Measurements from ENCODE around the gene LIPF. TPM values are rescaled to one million over a fixed set of nuclear protein-coding genes. Genes with fewer than 3 reads are reported as not detected.

LIPF gene
- total and polyA plus RNA-seq, 4 donors, result not detected

GRCh38 chr10:88668465-88668864 is 4.2 kb downstream of the LIPF start:
- Histone ChIP-seq H3K4me3 (ENCODE audit: low read depth, low read length) (no peak overlapping the region), H3K4me1 (ENCODE audit: control insufficient read depth, insufficient read depth, low read length) (no peaks in the 10 kb centered on the region), H3K9me3 (ENCODE audit: control insufficient read depth, insufficient read depth, low read length) (no peaks in the 10 kb centered on the region), H3K27me3 (ENCODE audit: control insufficient read depth, insufficient read depth, low read length) (no peaks in the 10 kb centered on the region), H3K36me3 (ENCODE audit: control insufficient read depth, insufficient read depth, low read length) (no peaks in the 10 kb centered on the region), H3K27ac (ENCODE audit: low read depth, low read length) (no peak overlapping the region)
- no peak for DNase-seq (ENCODE audit: low read depth in 4 of 6, low spot score in 6 of 6)
- WGBS (ENCODE audit: insufficient coverage), result 83% methylated on average over 1 of the region's 1 CpG

DNA sequence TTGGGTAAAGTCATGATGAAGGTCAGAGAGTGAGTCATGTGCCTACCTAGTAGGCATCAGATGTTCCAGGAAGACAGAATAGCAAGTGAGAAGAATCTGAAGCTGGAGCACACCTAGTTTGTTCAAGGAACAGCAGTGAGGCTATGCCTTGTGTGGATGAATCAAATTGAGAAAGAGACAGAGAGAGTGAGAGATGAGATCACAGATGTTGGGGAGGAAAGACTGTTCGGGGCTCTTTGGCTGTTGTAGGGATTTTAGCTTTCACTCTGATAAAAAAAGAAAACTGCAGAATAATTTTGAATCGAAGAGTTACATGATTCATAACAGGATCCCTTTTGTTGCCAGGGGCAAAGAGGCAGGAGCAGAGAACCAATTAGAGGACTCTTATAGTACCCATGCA is 6.3 kb downstream of the LIPF start:
- no peaks in the 10 kb centered on the region for H3K36me3 ChIP-seq (ENCODE audit: control insufficient read depth, insufficient read depth, low read length)
- DNase-seq (ENCODE audit: low read depth in 4 of 6, low spot score in 6 of 6), result no peak
- H3K4me1 ChIP-seq (ENCODE audit: control insufficient read depth, insufficient read depth, low read length), result no peaks in the 10 kb centered on the region
- WGBS (ENCODE audit: insufficient coverage), result 100% methylated on average over 1 of the region's 2 CpGs
- H3K9me3 ChIP-seq (ENCODE audit: control insufficient read depth, insufficient read depth, low read length), result no peaks in the 10 kb centered on the region
- H3K27me3 ChIP-seq (ENCODE audit: control insufficient read depth, insufficient read depth, low read length), result no peaks in the 10 kb centered on the region
- no peak overlapping the region for H3K27ac ChIP-seq (ENCODE audit: low read depth, low read length)
- no peak overlapping the region for H3K4me3 ChIP-seq (ENCODE audit: low read depth, low read length)

- H3K9me3 ChIP-seq (ENCODE audit: control insufficient read depth, insufficient read depth, low read length), result no peaks in the 10 kb centered on the region
- no peaks in the 10 kb centered on the region for H3K36me3 ChIP-seq (ENCODE audit: control insufficient read depth, insufficient read depth, low read length)
- no peak overlapping the region for H3K4me3 ChIP-seq (ENCODE audit: low read depth, low read length)
- no peaks in the 10 kb centered on the region for H3K4me1 ChIP-seq (ENCODE audit: control insufficient read depth, insufficient read depth, low read length)
- H3K27ac ChIP-seq (ENCODE audit: low read depth, low read length), result no peak overlapping the region
- DNase-seq (ENCODE audit: low read depth in 4 of 6, low spot score in 6 of 6), result no peak
- H3K27me3 ChIP-seq (ENCODE audit: control insufficient read depth, insufficient read depth, low read length), result no peaks in the 10 kb centered on the region
- no CpG with 5 or more reads among the region's 2 CpGs for WGBS (ENCODE audit: insufficient coverage)
Observed at GRCh38 chr10:88672041-88672440, 7.8 kb downstream of the LIPF start.

DNA sequence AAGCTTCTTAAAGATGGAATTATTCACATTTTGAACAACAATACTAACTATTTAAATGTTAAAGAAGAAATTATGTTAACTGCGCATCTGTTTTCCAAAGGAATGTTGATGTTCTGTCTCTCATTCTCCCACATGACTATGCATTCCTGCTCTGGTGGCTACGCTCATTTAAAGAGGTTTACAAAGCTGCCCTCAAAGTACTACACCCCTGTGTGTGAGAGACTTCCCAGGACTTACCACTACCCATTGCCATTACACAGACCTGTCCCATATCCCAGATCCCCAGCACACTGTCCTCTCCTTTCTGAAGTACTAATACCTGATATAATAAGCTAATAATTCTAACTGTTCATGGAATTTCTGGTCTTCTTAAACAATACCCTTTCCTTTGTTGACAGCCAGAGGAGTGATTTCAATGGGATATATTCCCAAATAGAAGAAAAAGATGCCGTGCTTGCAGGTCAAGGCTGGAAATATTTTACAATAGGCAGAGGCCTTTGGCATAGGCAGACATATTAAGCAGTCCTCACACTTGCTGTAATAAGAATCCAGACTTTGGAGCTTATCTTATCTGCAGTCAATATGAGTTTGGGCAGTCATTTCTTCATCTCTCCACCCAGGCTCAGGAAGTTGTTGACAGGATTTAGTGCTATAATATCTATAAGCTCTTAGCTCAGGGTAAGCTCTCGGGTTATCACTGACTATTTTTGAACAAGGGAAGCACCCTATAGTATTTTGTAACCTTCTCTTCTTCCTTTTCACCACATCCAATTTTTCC is 12.2 kb downstream of the LIPF start:
- no peaks in the 10 kb centered on the region for H3K9me3 ChIP-seq (ENCODE audit: control insufficient read depth, insufficient read depth, low read length)
- no peaks in the 10 kb centered on the region for H3K36me3 ChIP-seq (ENCODE audit: control insufficient read depth, insufficient read depth, low read length)
- no peaks in the 10 kb centered on the region for H3K27me3 ChIP-seq (ENCODE audit: control insufficient read depth, insufficient read depth, low read length)
- no peak overlapping the region for H3K27ac ChIP-seq (ENCODE audit: low read depth, low read length)
- WGBS (ENCODE audit: insufficient coverage), result 71% methylated on average over 1 of the region's 4 CpGs
- H3K4me1 ChIP-seq (ENCODE audit: control insufficient read depth, insufficient read depth, low read length), result no peaks in the 10 kb centered on the region
- H3K4me3 ChIP-seq (ENCODE audit: low read depth, low read length), result no peak overlapping the region
- DNase-seq (ENCODE audit: low read depth in 4 of 6, low spot score in 6 of 6), result no peak

DNA sequence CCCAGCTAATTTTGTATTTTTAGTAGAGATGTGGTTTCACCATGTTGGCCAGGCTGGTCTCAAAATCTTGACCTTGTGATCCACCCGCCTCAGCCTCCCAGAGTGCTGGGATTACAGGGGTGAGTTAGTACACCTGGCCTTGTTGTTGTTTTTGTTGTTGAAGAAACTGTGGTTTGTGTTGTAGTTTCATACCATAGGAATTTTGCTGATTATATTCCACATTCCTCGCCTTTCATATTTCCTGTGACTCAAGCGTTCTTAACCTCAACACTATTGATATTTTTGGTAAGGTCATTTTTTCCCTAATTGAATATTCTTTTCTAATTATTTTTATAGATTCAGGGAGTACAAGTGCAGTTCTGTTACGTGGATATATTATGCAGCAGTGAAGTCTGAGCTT is 16.7 kb downstream of the LIPF start:
- no peak overlapping the region for H3K27ac ChIP-seq (ENCODE audit: low read depth, low read length)
- 100% methylated on average over 1 of the region's 4 CpGs for WGBS (ENCODE audit: insufficient coverage)
- H3K4me1 ChIP-seq (ENCODE audit: control insufficient read depth, insufficient read depth, low read length), result no peaks in the 10 kb centered on the region
- no peaks in the 10 kb centered on the region for H3K36me3 ChIP-seq (ENCODE audit: control insufficient read depth, insufficient read depth, low read length)
- H3K9me3 ChIP-seq (ENCODE audit: control insufficient read depth, insufficient read depth, low read length), result no peaks in the 10 kb centered on the region
- H3K27me3 ChIP-seq (ENCODE audit: control insufficient read depth, insufficient read depth, low read length), result no peaks in the 10 kb centered on the region
- DNase-seq (ENCODE audit: low read depth in 4 of 6, low spot score in 6 of 6), result no peak
- no peak overlapping the region for H3K4me3 ChIP-seq (ENCODE audit: low read depth, low read length)

DNA sequence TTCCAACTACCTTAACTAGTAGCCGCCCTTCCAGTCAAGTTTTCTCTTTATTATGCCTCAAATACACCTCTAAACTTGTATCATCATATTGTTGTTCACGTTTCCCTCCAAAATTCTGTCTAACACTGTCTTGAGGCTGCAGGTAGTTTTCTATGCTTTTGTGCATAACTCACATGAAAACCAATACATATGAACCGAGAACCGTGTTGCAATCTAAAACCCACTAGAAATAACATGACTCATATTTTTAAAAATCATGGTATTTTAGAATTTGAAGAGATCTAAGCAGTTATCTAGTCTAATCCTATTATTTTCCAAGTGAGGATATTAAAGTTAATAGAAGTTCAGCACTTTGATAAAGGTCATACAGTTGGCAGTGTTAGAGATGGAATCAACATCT is 18.2 kb downstream of the LIPF start:
- Histone ChIP-seq H3K27ac (ENCODE audit: low read depth, low read length) (no peak overlapping the region), H3K4me3 (ENCODE audit: low read depth, low read length) (no peak overlapping the region), H3K36me3 (ENCODE audit: control insufficient read depth, insufficient read depth, low read length) (no peaks in the 10 kb centered on the region), H3K4me1 (ENCODE audit: control insufficient read depth, insufficient read depth, low read length) (no peaks in the 10 kb centered on the region), H3K27me3 (ENCODE audit: control insufficient read depth, insufficient read depth, low read length) (no peaks in the 10 kb centered on the region), H3K9me3 (ENCODE audit: control insufficient read depth, insufficient read depth, low read length) (no peaks in the 10 kb centered on the region)
- 100% methylated on average over 1 of the region's 4 CpGs for WGBS (ENCODE audit: insufficient coverage)
- no peak for DNase-seq (ENCODE audit: low read depth in 4 of 6, low spot score in 6 of 6)

DNA sequence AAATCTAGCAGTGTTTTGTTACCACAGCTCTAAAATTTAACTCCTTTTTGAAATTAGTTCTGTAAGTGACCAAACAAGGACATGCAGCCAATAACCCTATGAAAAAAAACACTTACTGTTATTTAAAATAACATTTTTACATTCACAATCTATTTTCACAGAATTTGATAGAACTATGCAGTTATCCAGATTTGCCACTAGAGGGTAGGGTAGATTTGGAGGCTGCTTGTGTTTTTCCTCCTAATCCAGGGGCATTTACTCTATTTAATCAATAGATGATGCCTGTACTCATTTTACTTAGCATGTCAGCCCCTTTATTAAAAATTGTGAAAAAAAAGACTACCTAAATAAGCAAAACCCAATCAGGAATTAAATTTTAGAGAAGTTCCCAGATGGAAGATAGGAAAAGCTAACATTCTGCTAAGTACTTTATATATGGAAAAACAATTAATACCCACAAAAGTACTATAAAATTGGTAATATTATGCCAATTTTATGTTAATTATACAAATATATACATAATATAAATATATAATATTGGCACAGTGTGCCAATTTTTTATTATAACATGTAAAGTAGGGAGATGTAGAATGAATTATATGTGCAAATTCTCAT is 23.7 kb downstream of the LIPF start:
- peak in 2 of 6 donors; percentile 8 to 42 for DNase-seq (ENCODE audit: low read depth in 4 of 6, low spot score in 6 of 6)

GRCh38 chr10:88689366-88689765 is 25.1 kb downstream of the LIPF start:
- Histone ChIP-seq H3K9me3 (ENCODE audit: control insufficient read depth, insufficient read depth, low read length) (no peaks in the 10 kb centered on the region), H3K4me3 (ENCODE audit: low read depth, low read length) (no peak overlapping the region), H3K27me3 (ENCODE audit: control insufficient read depth, insufficient read depth, low read length) (no peaks in the 10 kb centered on the region), H3K4me1 (ENCODE audit: control insufficient read depth, insufficient read depth, low read length) (no peaks in the 10 kb centered on the region), H3K36me3 (ENCODE audit: control insufficient read depth, insufficient read depth, low read length) (no peaks in the 10 kb centered on the region), H3K27ac (ENCODE audit: low read depth, low read length) (no peak overlapping the region)
- no peak for DNase-seq (ENCODE audit: low read depth in 4 of 6, low spot score in 6 of 6)
- 86% methylated on average over 6 of the region's 6 CpGs for WGBS (ENCODE audit: insufficient coverage)

More for the DNA sequence above, 23.7 kb downstream of the LIPF start:
- H3K27ac ChIP-seq (ENCODE audit: low read depth, low read length), result no peak overlapping the region
- H3K9me3 ChIP-seq (ENCODE audit: control insufficient read depth, insufficient read depth, low read length), result no peaks in the 10 kb centered on the region
- H3K4me3 ChIP-seq (ENCODE audit: low read depth, low read length), result no peak overlapping the region
- no peaks in the 10 kb centered on the region for H3K27me3 ChIP-seq (ENCODE audit: control insufficient read depth, insufficient read depth, low read length)
- no peaks in the 10 kb centered on the region for H3K36me3 ChIP-seq (ENCODE audit: control insufficient read depth, insufficient read depth, low read length)
- no peaks in the 10 kb centered on the region for H3K4me1 ChIP-seq (ENCODE audit: control insufficient read depth, insufficient read depth, low read length)

DNA sequence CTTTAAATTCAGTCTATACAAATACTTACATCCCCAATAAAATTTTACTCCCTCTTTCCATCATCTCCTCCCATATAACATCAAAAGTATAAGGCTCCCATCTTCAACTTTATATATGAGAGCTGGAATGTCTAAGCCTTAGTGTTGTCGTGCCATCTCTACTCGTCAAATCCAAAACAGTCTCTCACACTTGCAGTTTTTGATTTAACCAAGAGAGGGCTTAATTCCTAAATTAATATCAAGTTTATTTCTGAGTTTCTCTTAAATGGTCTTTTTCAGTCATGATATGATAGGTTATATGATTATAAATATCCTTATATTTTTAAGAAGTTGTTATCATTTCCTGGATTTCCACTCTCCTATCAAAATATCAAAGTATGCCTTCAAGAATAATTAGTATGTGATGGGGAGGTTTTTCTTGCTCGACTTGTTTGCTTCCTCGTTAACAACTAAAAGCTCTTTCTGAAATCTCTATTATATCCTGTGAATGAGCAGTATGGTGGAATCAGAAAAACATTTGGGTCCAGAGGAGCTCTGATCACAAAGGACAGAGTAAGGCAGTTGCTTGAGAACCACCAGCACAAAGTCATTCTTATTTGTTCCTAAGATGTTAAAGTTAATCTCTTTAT is 29.3 kb downstream of the LIPF start:
- no peaks in the 10 kb centered on the region for H3K36me3 ChIP-seq (ENCODE audit: control insufficient read depth, insufficient read depth, low read length)
- no peaks in the 10 kb centered on the region for H3K27me3 ChIP-seq (ENCODE audit: control insufficient read depth, insufficient read depth, low read length)
- no peaks in the 10 kb centered on the region for H3K9me3 ChIP-seq (ENCODE audit: control insufficient read depth, insufficient read depth, low read length)
- WGBS (ENCODE audit: insufficient coverage), result no CpG with 5 or more reads among the region's 4 CpGs
- no peaks in the 10 kb centered on the region for H3K4me1 ChIP-seq (ENCODE audit: control insufficient read depth, insufficient read depth, low read length)
- peak in 3 of 6 donors; percentile 1 to 24 (median 14) for DNase-seq (ENCODE audit: low read depth in 4 of 6, low spot score in 6 of 6)
- H3K27ac ChIP-seq (ENCODE audit: low read depth, low read length), result no peak overlapping the region
- no peak overlapping the region for H3K4me3 ChIP-seq (ENCODE audit: low read depth, low read length)

Measured in spinal cord (tissue), 10 donors.